ENCODE data around the gene RALB.

DNA sequence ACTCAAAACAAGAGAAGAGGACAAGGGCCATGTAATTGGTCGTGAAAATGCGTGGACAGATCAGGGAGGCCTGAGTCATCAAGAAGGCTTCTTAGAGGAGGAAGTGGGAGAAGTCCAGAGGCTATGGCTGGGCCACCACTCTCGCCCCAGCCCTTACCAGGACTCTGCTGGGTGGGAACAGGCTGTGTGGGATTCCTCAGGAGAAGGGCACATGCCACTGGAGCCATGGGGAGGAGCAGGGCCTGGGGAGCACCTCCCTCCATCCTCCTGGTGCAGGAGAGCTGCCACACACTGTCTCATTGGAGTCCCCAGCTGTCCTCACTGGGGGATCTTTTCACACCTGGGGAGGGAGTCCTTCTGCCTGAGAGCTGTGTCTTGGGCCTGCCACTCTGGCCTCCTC is 9.4 kb upstream of the RALB start:
- TF ChIP-seq POLR2AphosphoS5 (IDR thresholded peaks at IDR 0.05), result no peak
- TF ChIP-seq, protein P1, sequence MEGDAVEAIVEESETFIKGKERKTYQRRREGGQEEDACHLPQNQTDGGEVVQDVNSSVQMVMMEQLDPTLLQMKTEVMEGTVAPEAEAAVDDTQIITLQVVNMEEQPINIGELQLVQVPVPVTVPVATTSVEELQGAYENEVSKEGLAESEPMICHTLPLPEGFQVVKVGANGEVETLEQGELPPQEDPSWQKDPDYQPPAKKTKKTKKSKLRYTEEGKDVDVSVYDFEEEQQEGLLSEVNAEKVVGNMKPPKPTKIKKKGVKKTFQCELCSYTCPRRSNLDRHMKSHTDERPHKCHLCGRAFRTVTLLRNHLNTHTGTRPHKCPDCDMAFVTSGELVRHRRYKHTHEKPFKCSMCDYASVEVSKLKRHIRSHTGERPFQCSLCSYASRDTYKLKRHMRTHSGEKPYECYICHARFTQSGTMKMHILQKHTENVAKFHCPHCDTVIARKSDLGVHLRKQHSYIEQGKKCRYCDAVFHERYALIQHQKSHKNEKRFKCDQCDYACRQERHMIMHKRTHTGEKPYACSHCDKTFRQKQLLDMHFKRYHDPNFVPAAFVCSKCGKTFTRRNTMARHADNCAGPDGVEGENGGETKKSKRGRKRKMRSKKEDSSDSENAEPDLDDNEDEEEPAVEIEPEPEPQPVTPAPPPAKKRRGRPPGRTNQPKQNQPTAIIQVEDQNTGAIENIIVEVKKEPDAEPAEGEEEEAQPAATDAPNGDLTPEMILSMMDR (IDR thresholded peaks at IDR 0.05), result no peak

All from stomach (tissue), 4 donors.